HG03439 (cell line): ENCODE results near the gene FBRS.
"Not testable (repeated sequence)": the region's sequence is repeated elsewhere in the genome, so short reads cannot be mapped to it uniquely, and the experiment has no call there.

ENCODE experiments used
- ATAC-seq: cut with Tn5 transposase; IDR thresholded peaks from one replicate; pipeline ENCODE4 v1.9.1; 2021; ENCODE audit warnings: mild to moderate bottlenecking, moderate library complexity; ENCODE audit not compliant: unreplicated experiment

The FBRS gene

DNA sequence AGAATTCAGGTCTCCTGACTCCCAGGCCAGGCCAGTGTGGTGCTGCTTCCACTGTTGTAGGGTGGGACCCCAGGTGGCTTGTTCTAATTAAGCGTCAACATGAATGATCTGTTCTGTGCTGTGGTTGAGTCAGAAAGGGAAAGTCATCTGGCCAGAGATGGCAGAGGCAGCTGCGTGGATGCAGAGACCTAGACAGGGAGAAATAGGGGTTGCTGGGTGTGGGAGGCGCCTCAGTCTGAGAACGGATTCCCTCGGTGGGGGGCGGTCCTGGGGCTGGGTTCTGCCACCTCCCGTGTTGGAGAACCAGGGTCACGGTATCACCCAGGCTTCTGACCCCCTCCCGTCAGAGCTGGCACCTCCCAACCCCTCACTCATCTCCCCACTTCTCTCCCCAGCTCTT, 5.6 kb downstream of the FBRS start:
- no peak for ATAC-seq

DNA sequence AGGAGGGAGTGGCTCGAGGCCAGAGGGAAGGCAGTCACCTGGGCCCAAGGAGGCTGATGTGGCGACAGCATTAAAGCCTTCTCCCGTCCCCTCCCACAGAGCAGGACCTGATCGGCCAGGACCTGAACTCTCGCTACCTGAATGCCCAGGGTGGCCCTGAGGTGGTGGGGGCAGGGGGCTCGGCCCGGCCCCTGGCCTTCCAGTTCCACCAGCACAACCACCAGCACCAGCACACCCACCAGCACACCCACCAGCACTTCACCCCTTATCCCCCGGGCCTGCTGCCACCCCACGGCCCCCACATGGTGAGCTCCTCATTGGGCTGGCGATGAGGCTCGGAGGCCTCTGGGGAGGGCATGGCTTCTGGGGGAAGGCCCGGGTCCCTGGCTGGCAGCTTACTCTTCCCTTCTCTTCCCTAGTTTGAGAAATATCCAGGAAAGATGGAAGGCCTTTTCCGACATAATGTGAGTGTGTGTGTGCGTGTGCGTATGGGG, 6.4 kb downstream of the FBRS start:
- no peak for ATAC-seq

GRCh38 chr16:30665155-30665829, 7.1 kb downstream of the FBRS start:
- no peak for ATAC-seq

DNA sequence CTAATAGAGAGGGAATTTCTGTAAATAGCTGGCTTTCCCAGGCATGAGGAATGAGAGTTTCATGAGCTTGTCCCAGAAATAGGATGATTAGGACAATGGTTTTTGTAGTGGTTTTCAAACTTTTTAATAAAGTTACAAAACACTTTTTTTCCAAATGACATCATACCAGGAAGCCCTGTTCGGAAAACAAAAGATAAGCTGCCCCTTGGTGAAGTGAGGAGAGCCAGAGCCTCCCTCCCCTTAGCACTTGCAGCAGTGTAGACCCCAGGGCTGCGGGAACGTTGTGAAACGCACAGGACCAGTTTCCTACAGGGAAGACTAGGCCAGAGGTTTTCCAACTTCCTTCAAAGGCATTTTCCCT, 7.6 kb downstream of the FBRS start:
- ATAC-seq, result no peak

DNA sequence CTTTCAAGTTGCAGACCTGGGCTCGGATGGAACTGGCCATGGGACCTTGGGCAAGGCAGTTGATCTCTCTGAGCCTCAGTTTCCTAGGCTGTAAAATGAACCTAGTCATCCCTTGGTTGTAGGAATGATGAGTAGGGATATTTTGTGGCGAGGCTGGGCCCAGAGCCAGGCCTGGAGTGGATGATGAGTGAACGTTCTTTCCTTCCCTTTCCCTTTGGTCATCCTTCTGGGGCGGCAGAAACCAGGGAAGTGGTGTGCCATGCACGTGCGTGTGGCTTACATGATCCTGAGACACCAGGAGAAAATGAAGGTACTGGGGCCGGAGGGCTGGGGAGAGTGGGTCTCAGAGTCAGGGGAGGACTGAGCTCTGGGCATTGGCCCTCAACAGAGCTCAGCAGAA, 8.4 kb downstream of the FBRS start:
- no peak for ATAC-seq

- ATAC-seq, result no peak
These were observed 9.2 kb downstream of the FBRS start for GRCh38 chr16:30667361-30667905.

DNA sequence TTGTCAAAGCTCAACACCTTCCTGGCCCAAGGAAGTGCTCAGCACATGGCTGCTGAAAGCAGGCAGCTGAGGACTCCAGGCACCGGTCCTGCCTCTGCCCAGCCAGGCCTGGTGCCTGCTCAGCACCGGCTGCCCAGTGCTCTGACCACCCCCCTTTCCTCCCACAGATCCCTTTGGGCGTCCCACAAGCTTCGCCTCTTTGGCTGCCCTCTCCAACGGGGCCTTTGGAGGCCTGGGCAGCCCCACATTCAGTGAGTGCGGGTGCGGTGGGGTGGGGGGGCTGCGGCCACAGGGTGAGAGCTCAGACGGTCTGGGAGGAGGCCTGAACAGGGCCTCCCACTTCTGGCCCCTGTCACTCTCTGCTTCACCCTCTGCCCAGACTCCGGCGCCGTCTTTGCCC, 10.2 kb downstream of the FBRS start:
- no peak for ATAC-seq

DNA sequence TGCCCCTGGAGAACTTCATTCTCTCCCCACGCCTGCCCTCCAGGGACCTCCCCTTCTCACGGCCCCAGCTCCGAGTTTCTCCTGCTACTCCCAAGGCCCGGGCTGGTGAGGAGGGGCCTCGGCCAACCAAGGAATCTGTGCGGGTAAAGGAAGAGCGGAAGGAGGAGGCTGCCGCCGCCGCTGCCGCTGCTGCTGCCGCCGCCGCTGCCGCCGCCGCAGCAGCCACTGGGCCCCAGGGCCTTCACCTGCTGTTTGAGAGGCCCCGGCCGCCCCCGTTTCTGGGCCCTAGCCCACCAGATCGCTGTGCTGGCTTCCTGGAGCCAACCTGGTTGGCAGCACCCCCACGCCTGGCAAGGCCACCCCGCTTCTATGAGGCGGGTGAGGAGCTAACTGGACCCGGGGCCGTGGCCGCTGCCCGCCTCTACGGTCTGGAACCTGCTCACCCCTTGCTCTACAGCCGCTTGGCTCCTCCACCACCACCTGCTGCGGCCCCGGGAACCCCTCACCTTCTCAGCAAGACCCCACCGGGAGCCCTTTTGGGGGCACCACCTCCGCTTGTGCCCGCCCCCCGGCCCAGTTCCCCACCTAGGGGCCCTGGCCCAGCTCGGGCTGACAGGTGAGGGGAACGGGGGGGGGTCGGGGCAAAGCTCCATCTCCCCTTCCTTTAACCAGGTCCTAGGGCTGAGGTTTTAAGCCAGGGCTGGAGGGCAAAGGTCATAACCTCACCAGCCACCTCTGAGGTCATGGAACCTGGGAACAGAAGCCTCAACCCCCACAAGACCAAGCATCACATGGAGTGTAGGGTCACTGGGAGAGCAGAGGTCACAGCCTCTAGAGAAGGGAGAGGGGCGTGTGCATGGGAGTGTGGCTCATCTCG, 11.0 kb downstream of the FBRS start:
- no peak for ATAC-seq

GRCh38 chr16:30669903-30670824, 11.9 kb downstream of the FBRS start:
- no peak for ATAC-seq

DNA sequence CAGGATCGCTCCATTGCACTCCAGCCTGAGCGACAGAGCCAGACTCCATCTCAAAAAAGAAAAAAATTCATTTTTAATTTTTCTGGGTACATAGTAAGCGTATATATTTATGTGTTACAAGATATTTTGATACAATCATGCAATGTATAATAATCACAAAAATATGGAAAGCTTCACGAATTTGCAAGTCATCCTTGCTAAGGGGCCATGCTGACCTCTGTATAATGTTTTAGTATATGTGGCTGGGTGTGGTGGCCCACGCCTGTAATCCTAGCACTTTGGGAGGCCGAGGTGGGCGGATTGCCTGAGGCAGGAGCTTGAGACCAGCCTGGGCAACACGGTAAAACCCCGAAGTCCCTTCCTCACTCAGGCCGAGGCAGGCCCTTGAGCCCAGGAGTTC, 16.9 kb downstream of the FBRS start:
- ATAC-seq, result no peak

GRCh38 chr16:30677931-30678585, 19.8 kb downstream of the FBRS start:
- no peak for ATAC-seq

- ATAC-seq, result no peak
These were observed 20.3 kb downstream of the FBRS start for GRCh38 chr16:30678586-30678970.

DNA sequence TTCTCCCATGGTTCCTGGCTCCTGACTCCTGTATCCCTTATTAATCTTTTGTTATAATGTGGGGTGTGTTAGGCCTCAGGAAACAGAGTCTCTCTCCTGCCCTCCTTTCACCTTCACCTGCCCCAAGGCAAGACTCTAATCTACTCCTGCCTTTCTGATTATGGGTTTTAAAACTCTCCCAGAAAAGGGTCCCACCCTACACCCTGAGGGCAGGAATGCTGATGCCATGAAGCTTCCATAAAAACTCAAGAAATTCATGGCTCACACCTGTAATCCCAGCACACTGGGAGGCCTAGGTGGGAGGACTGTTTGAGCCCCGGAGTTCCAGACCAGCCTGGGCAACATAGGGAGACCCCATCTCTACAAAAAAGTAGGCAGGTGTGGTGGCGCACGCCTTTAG, 22.1 kb downstream of the FBRS start:
- no peak for ATAC-seq

DNA sequence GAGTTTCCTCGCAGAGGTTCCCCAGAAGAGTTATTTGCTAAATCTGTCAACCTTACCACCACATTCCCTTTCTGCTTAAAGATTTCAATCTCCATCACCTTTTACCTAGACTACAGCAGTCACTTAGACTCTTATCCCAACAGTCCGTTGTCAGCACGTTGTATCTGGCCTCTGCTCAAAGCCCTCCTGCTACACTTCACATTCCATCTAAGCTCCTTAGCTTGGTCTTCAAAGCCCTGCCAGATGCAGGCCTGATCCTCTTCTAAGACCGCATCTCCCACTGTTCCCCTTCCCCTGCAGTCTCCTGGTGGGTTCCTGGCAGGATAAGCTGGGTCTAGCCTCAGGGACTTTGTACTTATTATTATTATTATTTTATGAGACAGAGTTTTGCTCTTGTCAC, 30.5 kb downstream of the FBRS start:
- no peak for ATAC-seq

DNA sequence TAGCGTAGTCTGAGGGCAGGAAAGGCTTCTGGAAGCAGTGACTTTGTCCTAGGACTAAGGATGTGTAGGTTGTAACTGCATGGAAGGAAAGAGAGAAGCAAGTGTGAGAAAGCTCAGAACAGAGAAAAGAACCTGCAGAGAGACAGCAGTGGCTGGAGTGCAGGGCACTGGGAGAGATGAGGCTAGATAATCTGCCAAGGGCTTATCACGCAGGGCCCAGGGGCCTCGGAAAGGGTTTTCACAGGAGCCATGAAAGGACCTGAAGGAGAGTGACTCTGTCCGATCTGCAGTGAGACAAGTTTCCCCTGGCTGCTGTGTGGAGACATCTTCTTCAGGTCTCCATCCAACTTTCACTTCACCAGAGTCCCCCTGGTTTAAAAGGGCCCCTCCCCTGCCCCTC, 33.7 kb downstream of the FBRS start:
- no peak for ATAC-seq

DNA sequence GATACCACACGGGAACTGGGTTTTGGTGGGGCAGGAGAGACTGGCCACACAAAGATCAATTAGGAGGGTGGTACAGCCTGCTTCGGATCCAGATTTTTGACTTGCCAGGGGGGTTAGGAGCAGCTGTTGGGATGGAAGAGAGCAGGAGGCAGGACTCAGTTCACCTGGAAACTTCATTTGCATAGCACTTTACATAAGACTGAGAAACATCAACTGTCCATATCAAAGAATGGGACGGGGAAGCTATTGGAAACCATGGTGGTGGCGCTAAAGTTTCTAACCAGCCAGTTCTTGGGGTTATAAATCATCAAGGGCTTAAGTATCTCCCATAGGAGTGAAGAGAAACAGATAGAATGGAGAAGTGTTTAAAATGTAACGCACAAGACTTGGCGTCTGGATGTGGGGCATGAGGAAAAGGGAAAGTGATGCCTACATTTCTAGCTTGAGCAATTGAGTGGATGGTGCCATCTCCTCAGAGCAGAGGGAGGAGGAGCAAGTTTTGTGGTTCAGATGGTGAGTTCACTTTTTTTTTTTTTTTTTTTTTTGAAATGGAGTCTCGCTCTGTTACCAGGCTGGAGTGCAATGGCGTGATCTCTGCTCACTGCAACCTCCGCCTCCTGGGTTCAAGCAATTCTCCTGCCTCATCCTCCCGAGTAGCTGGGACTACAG, 34.3 kb downstream of the FBRS start:
- ATAC-seq, result no peak

GRCh38 chr16:30694926-30695693, 36.9 kb downstream of the FBRS start:
- no peak for ATAC-seq

DNA sequence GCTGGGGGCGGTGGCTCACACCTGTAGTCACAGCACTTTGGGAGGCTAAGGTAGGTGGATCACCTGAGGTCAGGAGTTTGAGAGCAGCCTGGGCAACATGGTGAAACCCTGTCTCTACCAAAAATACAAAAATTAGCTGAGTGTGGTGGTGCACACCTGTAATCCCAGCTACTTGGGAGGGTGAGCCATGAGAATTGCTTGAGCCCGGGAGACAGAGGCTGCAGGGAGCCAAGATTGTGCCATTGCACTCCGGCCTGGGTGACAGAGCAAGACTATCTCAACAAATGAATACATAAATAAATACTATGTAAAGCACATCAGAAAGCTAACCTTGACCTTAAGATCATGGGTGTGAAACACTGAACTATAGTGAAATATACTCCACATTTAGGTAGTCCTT, 38.4 kb downstream of the FBRS start:
- ATAC-seq, result not testable (repeated sequence)
